GM10248 (cell line): ENCODE measurements around the gene ASPSCR1.

Source experiments
- CTCF ChIA-PET: fragments of 300-600 bp; sonication (Branson Sonifier 250); formaldehyde crosslinking; extraction: SDS; loops from one replicate; lab custom pipeline; 2021; ENCODE audit warnings: antibody characterized with exemption; lab: Yijun Ruan, JAX
- POLR2A ChIA-PET: fragments of 350-650 bp; sonication (Branson Sonifier 250); formaldehyde crosslinking; extraction: SDS; loops from one replicate; lab custom pipeline; 2020; ENCODE audit warnings: antibody characterized with exemption; lab: Yijun Ruan, JAX
- DNase-seq: peaks from one replicate; pipeline ENCODE4 v3.0.0; 2012; ENCODE audit errors: extremely low spot score
- CTCF ChIP-seq: IDR thresholded peaks from 2 replicates; pipeline ENCODE4 v1.5.1; 2012; ENCODE audit warnings: mild to moderate bottlenecking, low read depth; ENCODE audit errors: extremely low read depth, missing control alignments, control extremely low read depth

ASPSCR1 gene, protein sequence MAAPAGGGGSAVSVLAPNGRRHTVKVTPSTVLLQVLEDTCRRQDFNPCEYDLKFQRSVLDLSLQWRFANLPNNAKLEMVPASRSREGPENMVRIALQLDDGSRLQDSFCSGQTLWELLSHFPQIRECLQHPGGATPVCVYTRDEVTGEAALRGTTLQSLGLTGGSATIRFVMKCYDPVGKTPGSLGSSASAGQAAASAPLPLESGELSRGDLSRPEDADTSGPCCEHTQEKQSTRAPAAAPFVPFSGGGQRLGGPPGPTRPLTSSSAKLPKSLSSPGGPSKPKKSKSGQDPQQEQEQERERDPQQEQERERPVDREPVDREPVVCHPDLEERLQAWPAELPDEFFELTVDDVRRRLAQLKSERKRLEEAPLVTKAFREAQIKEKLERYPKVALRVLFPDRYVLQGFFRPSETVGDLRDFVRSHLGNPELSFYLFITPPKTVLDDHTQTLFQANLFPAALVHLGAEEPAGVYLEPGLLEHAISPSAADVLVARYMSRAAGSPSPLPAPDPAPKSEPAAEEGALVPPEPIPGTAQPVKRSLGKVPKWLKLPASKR

GRCh38 chr17:81977211-81977808 lies at the start of gene ASPSCR1:
ASPSCR1 (plus strand) TSS chr17:81977629; CDS start chr17:81977647, 18 bp downstream.
- TF ChIP-seq CTCF = no peak
- ChIA-PET CTCF (interaction anchor here (1.3 kb wide), 3 partner anchors 10 to 18 kb away, joined by 3 to 7 read pairs (median 3); no protein-coding TSS in a partner anchor), POLR2A (interaction anchor here (1.1 kb wide), 1 partner anchor 10 kb away, joined by 6 read pairs; no protein-coding TSS in a partner anchor)
- DNase-seq = peak; percentile 96

GRCh38 chr17:81927653-81928543 lies 49.5 kb upstream of the ASPSCR1 start, which contains the start of gene MAFG:
MAFG (minus strand) TSS chr17:81927735; CDS start chr17:81923185, 4,550 bp downstream.
- CTCF ChIA-PET = interaction anchor here (0.9 to 2.7 kb wide), 6 partner anchors 11 to 59 kb away, joined by 3 to 9 read pairs (median 4); no protein-coding TSS in a partner anchor
- POLR2A ChIA-PET = interaction anchor here (1.0 to 1.2 kb wide), 2 partner anchors 12 to 170 kb away, joined by 3 read pairs; partner anchors contain the start of gene FASN

GRCh38 chr17:81928544-81929252 lies 48.7 kb upstream of the ASPSCR1 start:
- DNase-seq = no peak
- POLR2A ChIA-PET = interaction anchor here (1.0 kb wide), 1 partner anchor 11 kb away, joined by 3 read pairs; no protein-coding TSS in a partner anchor
- CTCF ChIA-PET = interaction anchor here (0.9 to 1.3 kb wide), 4 partner anchors 11 to 59 kb away, joined by 3 to 5 read pairs (median 4); no protein-coding TSS in a partner anchor
- no peak for TF ChIP-seq CTCF

More at GRCh38 chr17:81927653-81928543, 49.5 kb upstream of the ASPSCR1 start, which contains the start of gene MAFG:
- peak; percentile 99 for DNase-seq
- TF ChIP-seq CTCF = peak; percentile 63

DNA sequence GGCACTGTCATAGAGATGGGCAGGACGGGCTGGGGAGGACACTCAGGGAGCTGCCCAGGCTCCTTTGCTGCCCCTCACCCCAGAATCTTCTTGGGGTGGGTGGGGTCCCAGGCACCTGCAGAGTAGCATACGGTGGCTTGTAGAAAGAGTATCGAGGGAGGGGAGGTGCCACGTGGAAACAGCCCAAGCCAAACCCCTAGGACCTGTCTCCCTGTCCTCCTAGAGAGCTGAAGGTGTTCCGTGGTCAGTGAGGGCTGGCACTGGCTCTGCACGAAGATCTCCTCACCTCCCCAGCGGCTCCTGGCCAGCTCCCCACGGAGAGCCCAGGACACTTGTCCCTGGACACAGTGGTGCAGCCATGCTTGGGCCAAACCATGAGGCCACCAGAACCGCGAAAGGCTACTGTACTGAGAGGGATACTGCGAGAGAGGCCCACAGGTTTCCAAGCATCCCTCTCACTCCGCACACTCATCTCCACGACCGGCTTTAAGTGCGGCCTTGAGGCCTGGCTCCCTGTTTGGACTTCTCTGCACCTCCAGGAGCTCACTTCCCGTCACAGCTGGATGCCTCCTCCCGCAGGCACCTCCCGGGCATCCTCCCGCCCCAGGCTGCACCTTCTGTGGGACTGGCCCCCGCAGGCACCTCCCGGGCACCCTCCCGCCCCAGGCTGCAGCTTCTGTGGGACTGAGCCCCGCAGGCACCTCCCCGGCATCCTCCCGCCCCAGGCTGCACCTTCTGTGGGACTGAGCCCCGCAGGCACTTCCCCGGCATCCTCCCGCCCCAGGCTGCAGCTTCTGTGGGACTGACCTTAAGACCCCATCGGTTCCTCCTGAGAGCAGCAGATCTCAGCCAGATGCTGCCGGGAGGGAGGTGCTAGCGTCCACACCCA lies 47.9 kb upstream of the ASPSCR1 start:
- POLR2A ChIA-PET = interaction anchor here (0.6 kb wide), 1 partner anchor 367 kb away, joined by 6 read pairs; no protein-coding TSS in a partner anchor
- CTCF ChIA-PET = interaction anchor here (0.9 kb wide), 1 partner anchor 30 kb away, joined by 3 read pairs; no protein-coding TSS in a partner anchor
- no peak for DNase-seq
- TF ChIP-seq CTCF = no peak
